GM21360 (cell line): ENCODE measurements around the gene ETFB.

Source experiments
- ATAC-seq: cut with Tn5 transposase; IDR thresholded peaks from one replicate; pipeline ENCODE4 v1.9.1; 2021; ENCODE audit warnings: mild to moderate bottlenecking, moderate library complexity; ENCODE audit not compliant: unreplicated experiment

Gene ETFB

DNA sequence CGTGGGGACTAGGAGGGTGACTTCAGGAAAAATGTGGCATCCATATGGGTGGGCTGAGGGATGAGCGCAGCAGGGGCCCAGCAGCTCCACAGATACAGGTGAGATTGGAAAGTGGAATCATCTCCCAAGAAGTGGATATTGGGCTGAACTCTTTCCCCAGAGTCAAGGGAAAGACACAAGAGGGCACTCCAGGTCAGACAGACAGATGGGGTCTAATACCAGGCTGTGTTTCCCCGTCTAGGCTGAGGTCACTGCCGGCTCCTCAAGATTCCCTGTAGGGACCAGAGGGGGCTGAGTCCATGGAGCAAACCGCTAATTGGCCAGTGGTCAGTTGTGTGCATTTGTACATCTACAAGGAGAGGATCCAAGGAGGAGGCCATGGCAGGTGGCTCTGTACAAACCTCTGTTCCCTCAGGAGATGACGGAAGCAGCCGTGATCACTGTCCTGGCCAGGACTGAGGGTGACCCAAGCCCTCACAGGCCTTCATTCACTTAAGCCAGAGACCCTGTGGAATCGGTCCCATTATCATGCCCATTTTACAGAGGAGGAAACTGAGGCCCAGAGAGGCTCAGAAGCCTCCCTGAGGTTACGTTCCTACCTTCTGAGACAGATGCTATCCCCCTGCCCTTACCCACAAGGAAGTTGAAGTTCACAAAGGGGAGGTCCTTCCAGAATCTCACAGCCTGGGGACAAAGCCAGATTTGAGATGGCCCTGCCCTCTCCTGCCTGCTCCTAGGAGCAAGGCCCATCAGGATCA, 69.7 kb downstream of the ETFB start:
- no peak for ATAC-seq

DNA sequence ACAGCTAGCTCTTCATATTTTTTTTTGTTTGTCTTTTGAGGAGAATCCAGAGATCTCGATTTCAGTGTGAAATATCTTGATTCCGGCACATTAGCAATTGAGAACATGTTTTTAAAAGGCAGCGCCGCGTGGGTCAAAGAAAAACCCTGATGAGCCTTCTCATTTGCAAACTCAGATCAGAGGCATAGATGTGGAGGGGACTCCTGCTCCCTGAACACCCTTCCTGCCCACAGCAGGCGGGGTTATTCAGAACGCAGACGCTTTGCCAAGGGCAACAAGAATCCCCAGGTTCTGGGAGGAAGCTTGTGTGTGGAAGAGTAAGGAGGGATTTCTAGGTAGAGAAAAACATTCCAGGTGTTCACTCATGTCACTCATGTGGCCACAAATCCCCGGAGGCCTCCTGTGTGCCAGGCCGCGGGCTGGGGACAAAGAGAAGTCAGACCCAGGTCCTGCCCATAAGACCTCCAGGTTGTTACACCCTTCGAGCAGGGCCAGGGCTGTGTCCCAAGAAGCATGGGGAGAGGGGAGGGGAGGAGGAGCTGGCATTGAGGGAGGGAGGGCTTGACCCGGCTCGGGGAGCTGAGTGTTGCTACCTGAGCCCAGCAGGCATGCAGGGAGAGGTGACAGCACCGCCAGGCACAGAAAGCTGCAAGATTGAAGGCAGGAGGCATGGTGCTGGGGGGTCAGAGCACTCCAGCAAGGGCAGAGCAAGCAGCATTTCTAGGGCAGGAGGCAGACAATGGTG, 70.6 kb downstream of the ETFB start:
- ATAC-seq, result no peak
